ENCODE results near the gene CXXC5.

Gene CXXC5

DNA sequence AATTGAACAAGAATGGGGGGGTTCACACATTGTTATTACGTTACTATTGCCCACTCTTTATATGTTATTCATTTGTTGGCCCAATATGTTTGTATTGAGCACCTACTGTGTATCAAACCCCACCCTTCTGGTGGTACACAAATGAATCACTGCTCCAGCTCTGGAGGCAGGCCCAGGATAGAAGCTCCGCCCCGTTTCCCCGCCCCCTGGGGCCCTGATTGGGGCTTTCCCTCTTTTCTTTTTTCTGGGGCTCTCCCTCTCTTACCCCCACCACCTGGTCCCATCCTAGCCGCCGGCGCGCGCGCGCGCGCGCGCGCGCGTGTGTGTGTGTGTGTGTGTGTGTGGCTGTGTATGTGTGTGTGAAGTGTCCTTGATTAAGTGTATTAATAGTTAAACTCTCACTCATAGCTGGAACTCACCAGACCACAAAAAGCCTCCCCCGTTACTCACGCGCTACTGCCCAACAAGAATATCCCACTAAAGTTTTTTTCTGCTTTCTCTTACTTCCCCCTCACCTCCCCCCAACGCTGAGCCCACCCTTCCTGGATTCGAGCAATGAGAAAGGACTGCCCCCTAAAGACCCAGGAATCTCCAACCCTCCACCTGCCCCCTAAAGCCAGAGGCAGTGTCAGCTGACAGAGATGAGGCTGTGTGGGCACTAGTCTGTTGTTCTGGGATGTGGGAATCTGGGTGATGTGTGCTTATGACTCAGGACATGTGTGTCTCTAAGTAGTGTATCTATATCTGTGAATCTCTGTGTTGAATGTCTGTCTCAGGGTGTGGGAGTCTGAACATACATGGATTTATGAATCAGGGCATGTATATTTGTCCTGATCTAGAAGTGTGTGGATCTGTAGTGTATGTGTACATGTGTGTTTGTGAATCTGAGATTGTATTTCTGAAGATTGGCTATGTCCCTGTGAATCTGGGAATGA, 4.0 kb downstream of the CXXC5 start:
- peak; percentile 86 for DNase-seq

DNA sequence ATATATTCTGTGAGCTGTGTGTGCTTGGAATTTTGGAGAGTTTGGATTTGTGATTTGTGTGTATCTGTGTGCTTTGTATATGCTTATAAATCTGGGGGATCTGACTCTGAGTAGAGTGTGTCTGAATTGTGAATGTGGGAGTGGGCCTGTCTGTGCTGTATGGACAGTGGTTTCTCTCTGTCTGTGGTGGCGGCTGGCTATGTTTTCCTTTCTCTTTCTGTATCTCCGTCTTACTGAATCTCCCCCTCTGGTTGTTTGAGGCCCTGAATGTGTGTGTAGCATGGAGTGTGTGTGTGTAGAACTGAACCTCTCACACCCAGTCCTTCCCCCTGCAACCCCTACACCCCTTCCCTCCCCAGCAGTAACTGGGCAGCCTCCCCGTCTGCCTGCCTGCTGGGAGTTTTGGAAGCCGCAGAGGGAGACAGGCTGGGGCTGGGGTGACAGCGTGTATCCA, 4.7 kb downstream of the CXXC5 start:
- DNase-seq = no peak

DNA sequence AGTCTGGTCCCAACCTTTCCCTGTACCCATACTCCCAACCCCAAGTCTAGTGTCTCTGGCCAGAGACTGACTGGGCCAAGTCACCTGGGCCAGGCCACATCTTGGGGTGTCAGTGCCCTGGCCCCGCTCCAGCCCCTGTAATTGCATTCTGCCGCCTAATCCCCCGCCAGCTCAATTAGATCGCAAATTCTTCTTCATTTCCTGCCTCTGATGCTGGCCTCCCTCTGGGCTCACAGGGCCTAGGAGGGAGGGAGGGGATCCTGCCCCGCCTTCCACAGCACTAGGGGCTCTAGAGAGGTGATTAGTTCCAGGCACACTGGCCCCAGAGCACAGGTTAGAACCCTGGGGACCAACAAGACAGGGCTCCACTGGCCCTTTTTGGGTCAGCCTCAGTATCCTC, 5.5 kb downstream of the CXXC5 start:
- DNase-seq = no peak

DNA sequence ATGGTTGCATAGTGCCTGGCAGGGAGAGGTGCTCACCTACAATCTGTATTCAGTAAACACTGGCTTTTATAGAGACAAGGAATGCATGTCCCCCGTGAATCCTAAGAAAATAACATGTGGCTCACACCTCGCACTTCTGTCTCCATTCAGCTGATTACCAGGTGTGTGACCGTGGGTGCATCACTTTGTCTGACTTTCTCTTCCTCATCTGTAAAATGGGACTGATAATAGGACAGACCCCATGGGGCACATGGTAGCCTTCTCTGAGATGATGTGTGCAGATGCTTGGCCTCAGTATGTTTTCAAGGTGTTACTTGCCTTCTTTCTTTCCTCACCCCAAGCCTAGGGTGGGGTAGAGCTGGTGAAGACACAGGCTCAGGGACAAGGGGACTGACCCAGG, 6.3 kb downstream of the CXXC5 start:
- no peak for DNase-seq

- DNase-seq = no peak
Observed at GRCh38 chr5:139654871-139655491, 6.8 kb downstream of the CXXC5 start.

DNA sequence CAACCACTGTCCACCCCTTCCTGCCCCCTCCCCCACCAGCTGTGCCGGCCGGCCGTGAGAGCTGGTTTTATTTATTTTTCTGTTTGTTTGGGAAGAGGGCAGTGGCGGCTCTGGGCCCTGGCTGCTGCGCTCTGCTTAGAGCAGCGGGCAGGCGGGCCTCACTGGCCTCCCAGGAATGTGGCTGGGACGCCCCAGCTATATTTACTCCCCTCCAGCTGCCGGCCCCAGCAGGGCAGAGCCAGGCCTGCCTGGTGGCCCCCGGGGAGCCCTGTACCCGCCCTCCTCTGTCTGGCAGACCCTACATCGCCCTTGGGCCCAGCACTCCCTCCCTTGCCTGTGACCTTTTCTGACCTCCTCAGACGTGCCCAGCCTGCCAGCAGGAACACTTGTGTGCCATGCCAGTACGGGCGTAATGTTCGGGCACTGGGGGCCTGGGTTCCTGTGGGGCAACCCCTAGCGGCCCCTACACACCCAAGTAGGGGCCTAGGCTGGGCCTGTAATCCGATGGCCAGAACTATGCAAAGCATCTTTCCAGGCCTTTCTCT, 7.7 kb downstream of the CXXC5 start:
- no peak for DNase-seq

GRCh38 chr5:139657363-139658321, 9.5 kb downstream of the CXXC5 start:
- DNase-seq = no peak

DNA sequence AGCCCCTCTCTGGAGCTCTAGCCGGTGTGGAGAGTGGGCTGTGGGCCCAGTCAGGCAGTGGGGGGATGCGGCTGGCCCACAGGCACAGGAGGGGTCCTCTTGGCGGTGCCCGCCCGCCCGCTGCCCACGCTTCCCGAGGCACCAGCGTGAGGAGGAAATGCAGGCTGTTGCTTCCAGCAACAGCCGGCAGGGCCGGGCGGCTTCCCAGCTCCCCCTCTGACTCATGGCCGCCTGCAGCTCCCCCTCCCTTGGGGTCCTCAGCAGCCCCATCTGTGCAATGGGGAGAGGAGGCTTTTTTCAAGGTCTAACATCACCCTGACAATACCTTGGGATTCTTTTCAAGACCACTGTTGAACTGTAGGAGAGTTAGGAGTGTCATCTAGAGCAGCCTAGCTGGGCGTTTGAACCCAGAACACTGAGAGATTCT, 10.4 kb downstream of the CXXC5 start:
- no peak for DNase-seq

DNA sequence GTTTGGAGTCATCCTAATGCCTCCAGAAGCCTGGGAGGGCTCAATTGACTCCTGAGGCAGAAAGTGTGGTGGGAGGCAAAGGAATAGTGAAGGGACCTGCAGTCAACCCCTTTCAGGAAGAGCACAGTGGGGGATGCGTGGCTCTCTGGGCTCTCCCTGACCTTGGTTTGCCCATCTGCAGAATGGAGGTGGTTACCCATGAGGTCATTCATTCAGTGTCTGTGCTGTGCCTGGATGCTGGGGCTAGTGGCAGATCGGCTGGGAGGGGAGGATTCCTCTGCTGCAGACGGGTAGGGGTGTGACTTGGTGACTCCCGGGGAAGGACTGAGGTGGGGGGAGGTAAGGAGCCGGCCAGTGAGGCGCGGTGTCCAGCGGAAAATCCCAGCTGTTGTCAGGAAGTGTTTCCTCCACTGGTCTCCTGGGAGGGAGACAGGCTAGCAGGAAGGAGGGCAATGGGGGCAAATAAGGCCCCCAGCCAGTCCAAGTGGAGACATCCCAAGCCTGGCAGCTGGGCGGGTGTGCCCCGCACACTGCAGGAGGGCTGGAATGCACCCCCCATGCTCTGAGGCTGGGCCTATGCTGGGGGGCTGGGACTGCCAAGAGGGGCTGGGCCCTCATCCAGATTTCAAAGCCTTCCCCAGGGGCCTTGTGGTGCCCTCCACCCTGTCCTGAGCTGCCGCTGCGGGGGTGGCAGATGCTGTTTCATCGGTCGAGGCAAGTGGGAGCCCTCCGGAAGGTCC, 10.9 kb downstream of the CXXC5 start:
- DNase-seq = no peak

- no peak for DNase-seq
Observed at GRCh38 chr5:139659695-139660101, 11.5 kb downstream of the CXXC5 start.

- no peak for DNase-seq
Observed at GRCh38 chr5:139660105-139660922, 12.2 kb downstream of the CXXC5 start.

- peak; percentile 75 for DNase-seq
Observed at GRCh38 chr5:139660923-139661814, 13.0 kb downstream of the CXXC5 start.

DNA sequence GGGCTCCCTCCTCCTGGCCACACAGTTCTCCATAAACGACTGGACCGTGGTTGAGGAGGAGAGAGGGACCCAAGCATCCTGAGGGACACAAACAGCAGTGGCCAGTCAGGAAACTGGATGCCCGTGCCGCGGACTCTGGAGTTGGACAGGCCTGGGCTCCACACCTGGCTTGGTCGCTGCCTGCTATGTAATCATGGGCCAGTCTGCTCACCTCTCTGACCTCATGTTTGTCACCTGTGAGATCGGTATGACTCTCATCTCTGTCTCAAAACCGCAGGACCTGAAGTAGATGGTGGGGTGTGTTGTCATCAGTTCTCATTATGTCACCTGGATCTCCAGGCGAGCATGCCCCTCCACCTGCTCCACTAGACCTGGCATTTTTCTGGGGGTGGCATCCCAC, 14.5 kb downstream of the CXXC5 start:
- no peak for DNase-seq

- no peak for DNase-seq
Observed at GRCh38 chr5:139663207-139664085, 15.3 kb downstream of the CXXC5 start.

GRCh38 chr5:139664086-139664693, 16.0 kb downstream of the CXXC5 start:
- peak; percentile 81 for DNase-seq

GRCh38 chr5:139664727-139665351, 16.7 kb downstream of the CXXC5 start:
- DNase-seq = no peak

GRCh38 chr5:139665626-139666025, 17.5 kb downstream of the CXXC5 start:
- DNase-seq = no peak

DNA sequence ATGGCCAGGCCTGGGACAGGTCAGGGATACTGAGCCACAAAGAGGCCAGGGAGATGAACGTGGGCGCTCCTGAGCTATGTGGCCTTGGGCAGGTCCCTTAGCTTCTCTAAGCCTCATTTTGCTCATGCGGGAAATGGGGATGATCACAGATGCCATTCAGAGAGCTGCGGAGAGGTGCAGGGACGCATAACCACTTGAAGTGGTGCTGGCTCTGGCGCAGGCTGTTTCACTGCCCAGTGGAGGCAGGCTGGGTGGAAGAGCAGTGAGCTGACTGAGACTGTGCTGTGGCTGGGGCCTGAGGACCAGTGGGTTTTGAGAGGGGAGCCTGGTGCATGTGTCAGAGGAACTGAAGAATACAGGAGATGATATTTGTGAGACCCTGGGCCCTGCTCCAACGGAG, 18.4 kb downstream of the CXXC5 start:
- DNase-seq = no peak
